HepG2 (cell line): ENCODE results near the gene KLF7. TPM values are rescaled to one million over a fixed set of nuclear protein-coding genes. Genes with fewer than 3 reads are reported as not detected.
A peak's percentile ranks its signal among the peaks of the same experiment; 100 is the strongest.

ENCODE experiments used
- ARNT2 ChIP-seq: sonication (generic); formaldehyde crosslinking; IDR thresholded peaks from 2 replicates; pipeline ENCODE4 v1.8.0; 2022; ENCODE audit warnings: mild to moderate bottlenecking, low read depth, missing genetic modification reagents, moderate library complexity
- HDAC2 ChIP-seq: sonication (generic); formaldehyde crosslinking; IDR thresholded peaks from 2 replicates; pipeline ENCODE4 v1.4.0; 2020; ENCODE audit warnings: missing genetic modification reagents
- HIVEP1 ChIP-seq: sonication (generic); formaldehyde crosslinking; IDR thresholded peaks from 2 replicates; pipeline ENCODE4 v1.4.0; 2020; ENCODE audit warnings: mild to moderate bottlenecking, missing genetic modification reagents
- IKZF5 ChIP-seq: IDR thresholded peaks from 2 replicates; pipeline ENCODE4 v1.6.1; 2018; ENCODE audit warnings: missing genetic modification reagents, mild to moderate bottlenecking, missing compliant biosample characterization
- KLF16 ChIP-seq, 2 experiments: sonication (generic) in 1 of 2; formaldehyde crosslinking in 1 of 2; IDR thresholded peaks; 2 replicates each; pipeline versions ENCODE4 v1.6.1 to v1.8.0; 2016 to 2023; ENCODE audit warnings: missing genetic modification reagents in 2 of 2, missing compliant biosample characterization in 1 of 2
- MED13 ChIP-seq: sonication (generic); formaldehyde crosslinking; IDR thresholded peaks from 2 replicates; pipeline ENCODE4 v1.5.0; 2020; ENCODE audit warnings: missing genetic modification reagents
- NFAT5 ChIP-seq: sonication (generic); formaldehyde crosslinking; IDR thresholded peaks from 2 replicates; pipeline ENCODE4 v1.4.0; 2020; ENCODE audit warnings: missing genetic modification reagents
- NR2F1 ChIP-seq, 2 experiments: fragments of 450-650 bp in 1 of 2; formaldehyde crosslinking in 1 of 2; IDR thresholded peaks; 2 replicates each; pipeline versions ENCODE4 v1.5.0 to v1.6.1; 2016 to 2020; ENCODE audit warnings: mild to moderate bottlenecking in 1 of 2, missing compliant biosample characterization in 1 of 2, missing genetic modification reagents in 1 of 2, moderate library complexity in 1 of 2
- REL ChIP-seq: sonication (generic); formaldehyde crosslinking; conservative IDR thresholded peaks from 2 replicates; pipeline ENCODE4 v1.8.0; 2022; ENCODE audit warnings: mild to moderate bottlenecking, missing genetic modification reagents, moderate library complexity
- SALL1 ChIP-seq: sonication (generic); formaldehyde crosslinking; IDR thresholded peaks from 2 replicates; pipeline ENCODE4 v1.8.0; 2022; ENCODE audit warnings: mild to moderate bottlenecking, missing genetic modification reagents
- TEAD3 ChIP-seq: optimal IDR thresholded peaks from 2 replicates; pipeline ENCODE3; 2016; ENCODE audit warnings: borderline replicate concordance
- TFDP2 ChIP-seq: sonication (generic); formaldehyde crosslinking; IDR thresholded peaks from 2 replicates; pipeline ENCODE4 v1.4.0; 2020; ENCODE audit warnings: missing genetic modification reagents
- ZIK1 ChIP-seq: sonication (generic); formaldehyde crosslinking; IDR thresholded peaks from 2 replicates; pipeline ENCODE4 v1.5.0; 2020; ENCODE audit warnings: mild to moderate bottlenecking, low read depth, missing genetic modification reagents, borderline replicate concordance
- ZMYM3 ChIP-seq: sonication (generic); formaldehyde crosslinking; IDR thresholded peaks from 2 replicates; pipeline ENCODE4 v1.5.1; 2020; ENCODE audit warnings: mild to moderate bottlenecking, missing genetic modification reagents
- ZNF562 ChIP-seq: sonication (generic); formaldehyde crosslinking; IDR thresholded peaks from 2 replicates; pipeline ENCODE4 v1.8.0; 2022; ENCODE audit warnings: missing genetic modification reagents, borderline replicate concordance
- ZNF674 ChIP-seq: sonication (generic); formaldehyde crosslinking; IDR thresholded peaks from 2 replicates; pipeline ENCODE4 v1.5.0; 2020; ENCODE audit warnings: low read depth, mild to moderate bottlenecking, missing genetic modification reagents
- ZSCAN29 ChIP-seq: sonication (generic); formaldehyde crosslinking; conservative IDR thresholded peaks from 2 replicates; pipeline ENCODE4 v1.4.0; 2020; ENCODE audit warnings: mild to moderate bottlenecking, missing genetic modification reagents
- polyA plus RNA-seq, 8 experiments: library from polyadenylated mRNA; depleted of rRNA in 3 of 8; stranded (reverse) in 7 of 8; unstranded in 1 of 8; fragments of >200 nt; fragmentation: Illumina TruSeq in 4 of 8; extraction: Trizol in 4 of 8; gene quantifications; 2 replicates each; pipeline versions ENCODE4 v1.2.1 to v1.2.3, GENCODE V29; 2011 to 2016; ENCODE audit warnings: low read depth in 4 of 8, missing spikeins in 1 of 8, mixed read lengths in 1 of 8; ENCODE audit not compliant: insufficient read depth in 1 of 8
- total RNA-seq, 5 experiments: library from RNA; depleted of rRNA; stranded (reverse); fragments of >200 nt; fragmentation: Illumina TruSeq; extraction: Trizol; gene quantifications; 2 replicates each; pipeline ENCODE4 v1.2.3, GENCODE V29; 2016; ENCODE audit warnings: low read depth in 1 of 5
- TF ChIP-seq, protein P1 (sequence below): sonication (generic); formaldehyde crosslinking; IDR thresholded peaks from 2 replicates; pipeline ENCODE4 v1.8.0; 2022; ENCODE audit warnings: missing genetic modification reagents, mild to moderate bottlenecking, inconsistent platforms, borderline replicate concordance

KLF7 gene
- total and polyA plus RNA-seq, 2 of the 13 experiments (the other 11 are each of a cell fraction or from before 2014, with no cell fraction given) = 2.6 to 5.4 TPM

GRCh38 chr2:207166349-207167098 lies 776 bp upstream of the KLF7 start (continued):
- 0 out of 2 replicates have a peak, but pooled peaks have one; percentile 14 for TF ChIP-seq TFDP2 (CRISPR knock-in tag)
- TF ChIP-seq TEAD3 (CRISPR knock-in tag) = no peak
- TF ChIP-seq HIVEP1 (CRISPR knock-in tag) = no peak
- TF ChIP-seq IKZF5 (CRISPR knock-in tag) = no peak; the same call in 1 of the 2 replicates
- no peak for TF ChIP-seq ZNF562 (CRISPR knock-in tag)
- TF ChIP-seq NR2F1 (CRISPR knock-in tag; IDR thresholded peaks at IDR 0.05) = peak in 1 of 2 experiments; percentile 87; a peak in 2 of 4 replicates
- peak; percentile 89 for TF ChIP-seq ARNT2 (CRISPR knock-in tag)
- TF ChIP-seq, protein P1, sequence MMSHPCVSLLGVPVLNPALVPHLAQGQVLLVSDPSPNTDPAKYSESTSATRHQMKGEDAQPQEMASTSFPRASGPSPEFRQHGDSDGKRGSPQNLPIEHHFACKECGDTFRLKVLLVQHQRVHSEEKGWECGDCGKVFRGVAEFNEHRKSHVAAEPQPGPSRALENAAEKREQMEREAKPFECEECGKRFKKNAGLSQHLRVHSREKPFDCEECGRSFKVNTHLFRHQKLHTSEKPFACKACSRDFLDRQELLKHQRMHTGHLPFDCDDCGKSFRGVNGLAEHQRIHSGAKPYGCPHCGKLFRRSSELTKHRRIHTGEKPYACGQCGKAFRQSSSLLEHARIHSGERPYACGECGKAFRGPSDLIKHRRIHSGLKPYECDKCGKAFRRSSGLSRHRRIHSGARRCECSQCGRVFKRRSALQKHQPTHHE (CRISPR knock-in tag) = 0 out of 2 replicates have a peak, but pooled peaks have one; percentile 31
- no peak for TF ChIP-seq ZNF674 (CRISPR knock-in tag)
- TF ChIP-seq ZSCAN29 (CRISPR knock-in tag) = no peak
- TF ChIP-seq ZIK1 = no peak
- TF ChIP-seq KLF16 (CRISPR knock-in tag; IDR thresholded peaks at IDR 0.05) = peak in 1 of 2 experiments; percentile 38; a peak in 2 of 4 replicates
- TF ChIP-seq SALL1 (CRISPR knock-in tag) = peak; percentile 69; the same call in 1 of the 2 replicates
- TF ChIP-seq NFAT5 (CRISPR knock-in tag) = peak; percentile 62; the same call in 1 of the 2 replicates
- TF ChIP-seq MED13 (CRISPR knock-in tag) = 0 out of 2 replicates have a peak, but pooled peaks have one; percentile 21
- no peak for TF ChIP-seq ZMYM3 (CRISPR knock-in tag)
- TF ChIP-seq REL = no peak
- TF ChIP-seq HDAC2 (CRISPR knock-in tag) = no peak
